GM23338 (cell line): ENCODE results near the gene SELENOW. TPM values are rescaled to one million over a fixed set of nuclear protein-coding genes. Genes with fewer than 3 reads are reported as not detected.

Source experiments
- ATAC-seq: fragments of 200-7000 bp; cut with Tn5 transposase; 3 replicates; pipeline ENCODE4 v1.9.1; 2020
- DNase-seq: peaks from one replicate; pipeline ENCODE4 v3.0.0-alpha.2; 2015; ENCODE audit warnings: low spot score
- H2AFZ ChIP-seq: fragments of 200-600 bp; sonication (generic); 2 replicates; pipeline ENCODE4 v1.8.0; 2016; ENCODE audit warnings: antibody characterized with exemption, mild to moderate bottlenecking, moderate library complexity
- H3F3A ChIP-seq: fragments of 200-600 bp; sonication (generic); replicated peaks from 2 replicates; pipeline ENCODE4 v1.8.0; 2017; ENCODE audit warnings: antibody characterized with exemption, mixed run types, low read depth
- H3K27ac ChIP-seq: fragments of 200-600 bp; sonication (generic); 2 replicates; pipeline ENCODE4 v1.6.1; 2016; ENCODE audit warnings: low read depth
- H3K27me3 ChIP-seq: fragments of 200-600 bp; sonication (generic); 2 replicates; pipeline ENCODE4 v1.8.0; 2016; ENCODE audit warnings: mild to moderate bottlenecking, mixed run types, moderate library complexity; ENCODE audit not compliant: insufficient read depth
- H3K36me3 ChIP-seq: fragments of 200-600 bp; sonication (generic); 2 replicates; pipeline ENCODE4 v1.8.0; 2016; ENCODE audit warnings: mild to moderate bottlenecking; ENCODE audit not compliant: insufficient read depth
- H3K4me1 ChIP-seq: fragments of 200-600 bp; sonication (generic); 2 replicates; pipeline ENCODE4 v1.8.0; 2016; ENCODE audit warnings: mild to moderate bottlenecking, moderate library complexity; ENCODE audit not compliant: insufficient read depth
- H3K4me2 ChIP-seq: fragments of 200-600 bp; sonication (generic); 2 replicates; pipeline ENCODE4 v1.7.1; 2017; ENCODE audit warnings: mixed run types
- H3K4me3 ChIP-seq: fragments of 200-600 bp; sonication (generic); 2 replicates; pipeline ENCODE4 v1.6.1; 2016; ENCODE audit warnings: mixed run types
- H3K79me2 ChIP-seq: fragments of 200-600 bp; sonication (generic); replicated peaks from 2 replicates; pipeline ENCODE4 v1.8.0; 2017; ENCODE audit warnings: mild to moderate bottlenecking; ENCODE audit not compliant: insufficient read depth
- H3K9me2 ChIP-seq: fragments of 200-600 bp; sonication (generic); 2 replicates; pipeline ENCODE4 v1.8.0; 2017; ENCODE audit not compliant: insufficient read depth
- H4K20me1 ChIP-seq: fragments of 200-600 bp; sonication (generic); replicated peaks from 2 replicates; pipeline ENCODE4 v1.8.0; 2017; ENCODE audit warnings: mild to moderate bottlenecking; ENCODE audit not compliant: insufficient read depth
- H3K27ac Mint-ChIP-seq: 2 replicates; pipeline ENCODE4 v1.8.0; 2020; ENCODE audit warnings: inconsistent platforms, mild to moderate bottlenecking, moderate library complexity, mixed read lengths
- H3K27me3 Mint-ChIP-seq: 3 replicates; pipeline ENCODE4 v1.8.0; 2022; ENCODE audit warnings: low read depth, mild to moderate bottlenecking, moderate library complexity, mixed read lengths, inconsistent platforms; ENCODE audit not compliant: insufficient read depth, poor library complexity
- H3K36me3 Mint-ChIP-seq: 3 replicates; pipeline ENCODE4 v1.8.0; 2021; ENCODE audit warnings: low read depth, mild to moderate bottlenecking, inconsistent platforms, moderate library complexity, mixed read lengths
- H3K4me1 Mint-ChIP-seq: 3 replicates; pipeline ENCODE4 v1.8.0; 2020; ENCODE audit warnings: mild to moderate bottlenecking, inconsistent platforms, mixed read lengths
- H3K4me3 Mint-ChIP-seq: 3 replicates; pipeline ENCODE4 v1.8.0; 2021; ENCODE audit warnings: moderate library complexity, mild to moderate bottlenecking, inconsistent platforms, mixed read lengths
- H3K9me3 Mint-ChIP-seq: 3 replicates; pipeline ENCODE4 v1.8.0; 2020; ENCODE audit warnings: moderate library complexity, mild to moderate bottlenecking, inconsistent platforms, mixed read lengths
- CREB1 ChIP-seq: fragments of 250-450 bp; sonication (Bioruptor Pico); IDR thresholded peaks from 2 replicates; pipeline ENCODE4 v1.5.0; 2020; ENCODE audit warnings: low read depth, mild to moderate bottlenecking, moderate library complexity
- CTCF ChIP-seq, 2 experiments: fragments of 200-600 bp in 1 of 2; sonication (generic) in 1 of 2; conservative IDR thresholded peaks; 2 replicates each; pipeline versions ENCODE4 v1.5.1 to v1.6.1; 2016 to 2017; ENCODE audit warnings: antibody characterized with exemption in 2 of 2, low read depth in 2 of 2, mild to moderate bottlenecking in 2 of 2, moderate library complexity in 1 of 2
- NANOG ChIP-seq: IDR thresholded peaks from 2 replicates; pipeline ENCODE4 v1.6.1; 2016; ENCODE audit warnings: antibody characterized with exemption, borderline replicate concordance
- POLR2AphosphoS5 ChIP-seq: IDR thresholded peaks from 2 replicates; pipeline ENCODE4 v1.6.1; 2016; ENCODE audit warnings: antibody characterized with exemption, low read depth
- REST ChIP-seq: IDR thresholded peaks from one replicate; pipeline ENCODE4 v1.6.1; 2018; ENCODE audit warnings: antibody characterized with exemption; ENCODE audit not compliant: unreplicated experiment
- STAT1 ChIP-seq: IDR thresholded peaks from one replicate; pipeline ENCODE4 v1.6.1; 2016; ENCODE audit warnings: antibody characterized with exemption; ENCODE audit not compliant: unreplicated experiment
- ZNF114 ChIP-seq: fragments of 250-450 bp; sonication (Bioruptor Pico); IDR thresholded peaks from 2 replicates; pipeline ENCODE4 v1.5.0; 2020; ENCODE audit warnings: mild to moderate bottlenecking, moderate library complexity
- ZNF331 ChIP-seq: fragments of 250-450 bp; sonication (Bioruptor Pico); IDR thresholded peaks from 2 replicates; pipeline ENCODE4 v1.5.0; 2020; ENCODE audit warnings: low read depth, mild to moderate bottlenecking, moderate library complexity
- ZNF462 ChIP-seq: fragments of 250-450 bp; sonication (Bioruptor Pico); IDR thresholded peaks from 2 replicates; pipeline ENCODE4 v1.5.0; 2020; ENCODE audit warnings: mild to moderate bottlenecking, moderate library complexity
- polyA plus RNA-seq: library from polyadenylated mRNA; unstranded; fragments of >200 nt; fragmentation: Nextera tagmentation; extraction: Ambion mirVana; gene quantifications from 2 replicates; pipeline ENCODE4 v1.2.1, GENCODE V29; 2016
- total RNA-seq: library from RNA; depleted of rRNA; stranded (reverse); fragments of >200 nt; shearing (Covaris generic); gene quantifications from 2 replicates; pipeline ENCODE4 v1.2.3, GENCODE V29; 2014

Gene SELENOW
- total and polyA plus RNA-seq, 2 experiments from 2014 or later, result 558 to 811 TPM

- TF ChIP-seq CTCF (conservative IDR thresholded peaks at IDR 0.05; ENCODE audit: low read depth in 2 of 2) (no peak), STAT1 (no peak), REST (no peak), NANOG (no peak), ZNF331 (CRISPR knock-in tag) (no peak), ZNF114 (CRISPR knock-in tag) (no peak)
Measured at GRCh38 chr19:47735131-47735530, 43.4 kb upstream of the SELENOW start (continued).

GRCh38 chr19:47740866-47741519 lies 37.5 kb upstream of the SELENOW start:
- Histone ChIP-seq H3K9me2 (peaks cover 5% of the 10 kb centered on the region; the same call in 1 of the 2 replicates), H4K20me1 (no peaks in the 10 kb centered on the region), H3K79me2 (peaks cover 2% of the 10 kb centered on the region), H3K36me3 (no peaks in the 10 kb centered on the region), H3F3A (peaks cover 19% of the 10 kb centered on the region), H3K4me2 (no peak overlapping the region), H3K4me3 (no peak overlapping the region), H3K27me3 (no peaks in the 10 kb centered on the region), H2AFZ (no peak overlapping the region), H3K4me1 (peaks cover 5% of the 10 kb centered on the region; the same call in 1 of the 2 replicates), H3K27ac (no peak overlapping the region)
- no peaks in the 10 kb centered on the region for H3K9me3 Mint-ChIP-seq
- H3K27me3 Mint-ChIP-seq, result peaks cover 15% of the 10 kb centered on the region
- no peak for DNase-seq
- no peak overlapping the region for H3K4me3 Mint-ChIP-seq
- H3K27ac Mint-ChIP-seq, result no peak overlapping the region
- peaks cover 5% of the 10 kb centered on the region; the same call in 1 of the 3 replicates for H3K4me1 Mint-ChIP-seq
- ATAC-seq, result no peak
- H3K36me3 Mint-ChIP-seq, result no peaks in the 10 kb centered on the region; the same call in 2 of the 3 replicates
- TF ChIP-seq POLR2AphosphoS5, result no peak
- TF ChIP-seq CREB1, result no peak
- no peak for TF ChIP-seq REST
- TF ChIP-seq ZNF462 (CRISPR knock-in tag), result no peak
